ENCODE measurements around the gene ADARB1.

The ADARB1 gene

DNA sequence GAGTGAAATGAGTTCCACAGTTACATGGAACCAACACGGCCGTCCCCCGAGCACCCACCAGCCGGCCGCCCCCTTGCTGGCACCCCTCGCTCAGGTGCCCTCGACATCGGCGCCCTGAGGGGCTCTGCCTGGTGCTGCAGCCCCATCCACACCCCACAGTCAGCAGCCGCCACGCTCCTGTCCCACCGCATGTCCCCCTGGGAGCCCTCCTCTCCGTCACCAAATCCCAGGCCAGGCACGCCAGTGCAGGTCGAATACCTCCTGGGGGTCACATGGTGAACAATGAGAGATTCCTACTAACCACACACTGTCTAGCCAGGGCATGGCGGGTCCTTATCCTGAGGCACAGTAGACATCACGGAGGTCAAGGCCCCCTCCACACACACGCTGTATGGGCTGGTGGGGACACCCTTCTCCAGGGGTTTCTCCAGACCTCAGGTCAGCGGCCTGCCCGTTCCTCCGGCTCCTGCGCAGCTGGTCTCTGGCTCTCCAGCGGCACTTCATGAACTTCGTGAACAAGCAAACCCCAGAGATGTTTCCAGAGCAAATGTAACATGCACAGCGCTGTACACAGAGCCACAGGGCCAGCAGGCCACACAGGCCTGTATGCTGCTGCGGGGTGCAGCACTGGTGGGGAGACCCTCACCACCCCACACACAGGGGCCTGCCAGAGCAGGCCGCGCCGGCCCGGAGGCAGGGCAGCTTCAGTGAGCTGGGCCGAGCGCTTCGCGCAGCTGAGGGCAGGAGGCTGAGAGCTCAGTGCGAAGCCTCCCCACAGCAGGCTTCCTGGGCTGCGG, 191.5 kb downstream of the ADARB1 start:
- DNase-seq (ENCODE audit: low read depth in 2 of 2) = no peak

DNA sequence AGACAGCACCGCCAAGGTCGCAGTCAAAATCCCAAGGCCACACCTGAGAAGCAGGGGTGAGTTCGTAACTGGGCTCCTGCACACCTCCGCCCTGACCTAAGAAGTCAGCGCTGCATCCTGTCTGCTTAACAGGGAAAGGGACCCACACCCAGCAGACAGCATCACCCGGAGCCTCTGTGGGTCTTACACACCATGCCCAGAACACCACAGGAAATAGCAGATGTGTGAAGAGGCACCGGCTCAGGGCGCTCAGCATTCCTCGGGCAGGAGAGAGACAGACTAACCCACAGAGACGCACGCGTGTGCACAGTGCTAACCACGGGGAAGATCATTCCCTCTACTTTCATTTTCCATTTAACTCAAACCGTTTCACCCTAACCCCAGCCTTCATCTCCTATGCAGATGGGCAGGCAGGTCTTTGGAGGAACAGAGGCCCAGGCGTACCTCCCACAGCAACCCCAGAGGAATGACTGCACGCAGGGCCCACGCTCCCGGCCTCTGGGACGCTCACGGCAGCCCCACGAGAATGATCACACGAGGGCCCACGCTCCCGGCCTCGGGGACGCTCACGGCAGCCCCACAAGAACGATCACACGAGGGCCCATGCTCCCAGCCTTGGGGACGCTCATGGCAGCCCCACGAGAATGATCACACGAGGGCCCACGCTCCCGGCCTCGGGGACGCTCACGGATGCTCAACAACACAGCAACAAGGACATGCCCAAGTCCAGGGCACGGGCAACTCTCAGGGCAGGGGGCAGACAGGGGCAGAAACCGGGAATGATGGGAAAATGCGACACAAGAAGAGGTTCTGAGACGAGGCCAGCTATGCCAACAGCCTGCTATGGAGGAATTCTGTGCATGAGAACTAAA, 192.4 kb downstream of the ADARB1 start:
- DNase-seq (ENCODE audit: low read depth in 2 of 2) = no peak

DNA sequence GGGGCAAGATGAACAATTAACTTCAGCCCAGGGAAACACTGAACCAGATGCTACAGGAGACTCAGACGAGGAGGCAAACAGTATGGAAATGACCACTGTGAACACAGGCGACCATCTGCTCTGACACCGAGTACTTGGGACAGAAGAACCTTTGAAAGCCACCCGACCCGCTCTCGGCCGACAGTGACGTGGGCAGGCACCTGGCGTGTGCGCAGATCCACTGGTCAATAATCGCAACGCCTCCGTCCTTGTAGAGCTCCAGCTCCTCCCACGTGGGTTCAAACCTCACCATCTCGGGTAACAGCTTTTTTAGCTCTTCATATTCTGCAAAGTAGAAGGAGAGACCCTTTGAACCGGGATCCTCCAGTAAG, 193.0 kb downstream of the ADARB1 start:
- no peak for DNase-seq (ENCODE audit: low read depth in 2 of 2)

DNA sequence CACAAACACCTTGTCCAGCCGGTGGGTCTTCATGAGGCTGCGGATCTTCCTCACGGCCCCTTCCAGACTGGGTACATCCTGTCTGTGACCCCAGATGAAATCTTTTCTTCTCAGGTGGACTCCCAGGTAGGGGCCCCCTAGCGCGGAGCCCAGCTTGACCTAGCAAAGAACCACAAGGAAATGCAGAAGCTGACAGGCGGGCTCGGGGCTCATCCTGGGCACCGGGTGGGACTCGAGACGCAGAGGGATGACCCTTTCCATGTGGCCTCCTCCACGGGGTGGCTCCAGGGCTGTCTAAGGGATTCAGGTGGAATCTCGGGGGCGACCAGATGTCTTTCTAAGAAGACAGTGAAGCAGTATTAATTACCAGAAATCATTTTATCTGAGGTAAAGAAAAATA, 195.5 kb downstream of the ADARB1 start:
- no peak for DNase-seq (ENCODE audit: low read depth in 2 of 2)

DNA sequence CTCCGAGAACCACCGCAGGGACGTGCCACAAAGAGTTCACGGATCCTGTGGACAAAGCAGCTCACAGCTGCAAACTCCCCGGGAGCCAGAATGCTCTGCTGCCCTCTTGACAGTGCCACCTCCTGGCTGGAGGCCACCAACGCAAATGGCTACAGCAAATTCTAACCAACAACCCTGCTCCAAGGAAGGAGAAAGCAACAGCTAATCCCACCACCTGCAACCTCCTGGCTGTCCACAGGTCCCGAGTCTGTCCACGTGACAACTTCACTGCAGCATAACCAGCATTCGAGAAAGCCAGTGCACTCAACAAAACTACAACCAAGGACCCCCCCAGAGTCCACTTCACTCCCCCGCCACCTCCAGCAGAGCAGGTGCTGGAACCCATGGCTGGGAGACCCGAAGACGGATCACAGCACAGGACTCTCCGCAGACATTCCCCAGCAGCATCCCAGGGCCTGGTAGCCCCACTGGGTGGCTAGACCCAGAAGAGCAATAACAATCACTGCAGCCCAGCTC, 196.0 kb downstream of the ADARB1 start:
- DNase-seq (ENCODE audit: low read depth in 2 of 2) = no peak

Measured in fibroblast of skin of left biceps (primary cell).